ENCODE measurements around the gene CCDC192. TPM values are rescaled to one million over a fixed set of nuclear protein-coding genes. Genes with fewer than 3 reads are reported as not detected.

CCDC192 gene
- total RNA-seq, 2 donors from 2014 or later, result not detected

- Histone ChIP-seq H3K4me1 (ENCODE audit: control insufficient read depth in 1 of 2, low read depth in 2 of 2) (no peaks in the 10 kb centered on the region), H3K4me3 (no peak overlapping the region), H3K27me3 (replicated peaks; ENCODE audit: insufficient read depth) (no peaks in the 10 kb centered on the region), H3K36me3 (no peaks in the 10 kb centered on the region), H3K9me3 (no peaks in the 10 kb centered on the region), H3K27ac (no peak overlapping the region)
- DNase-seq (ENCODE audit: low spot score) (no peak), ATAC-seq (ENCODE audit: insufficient number of reproducible peaks, low FRiP score, low read depth) (no peak)
- TF ChIP-seq, protein P1, sequence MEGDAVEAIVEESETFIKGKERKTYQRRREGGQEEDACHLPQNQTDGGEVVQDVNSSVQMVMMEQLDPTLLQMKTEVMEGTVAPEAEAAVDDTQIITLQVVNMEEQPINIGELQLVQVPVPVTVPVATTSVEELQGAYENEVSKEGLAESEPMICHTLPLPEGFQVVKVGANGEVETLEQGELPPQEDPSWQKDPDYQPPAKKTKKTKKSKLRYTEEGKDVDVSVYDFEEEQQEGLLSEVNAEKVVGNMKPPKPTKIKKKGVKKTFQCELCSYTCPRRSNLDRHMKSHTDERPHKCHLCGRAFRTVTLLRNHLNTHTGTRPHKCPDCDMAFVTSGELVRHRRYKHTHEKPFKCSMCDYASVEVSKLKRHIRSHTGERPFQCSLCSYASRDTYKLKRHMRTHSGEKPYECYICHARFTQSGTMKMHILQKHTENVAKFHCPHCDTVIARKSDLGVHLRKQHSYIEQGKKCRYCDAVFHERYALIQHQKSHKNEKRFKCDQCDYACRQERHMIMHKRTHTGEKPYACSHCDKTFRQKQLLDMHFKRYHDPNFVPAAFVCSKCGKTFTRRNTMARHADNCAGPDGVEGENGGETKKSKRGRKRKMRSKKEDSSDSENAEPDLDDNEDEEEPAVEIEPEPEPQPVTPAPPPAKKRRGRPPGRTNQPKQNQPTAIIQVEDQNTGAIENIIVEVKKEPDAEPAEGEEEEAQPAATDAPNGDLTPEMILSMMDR (IDR thresholded peaks at IDR 0.05), result no peak
Measured at GRCh38 chr5:127757576-127757975, 54.4 kb downstream of the CCDC192 start.

- H3K9me3 ChIP-seq, result no peaks in the 10 kb centered on the region
- no peak overlapping the region for H3K27ac ChIP-seq
- DNase-seq (ENCODE audit: low spot score) (no peak), ATAC-seq (ENCODE audit: insufficient number of reproducible peaks, low FRiP score, low read depth) (no peak)
- TF ChIP-seq, protein P1 (IDR thresholded peaks at IDR 0.05), result no peak
- H3K4me1 ChIP-seq (ENCODE audit: control insufficient read depth in 1 of 2, low read depth in 2 of 2), result no peaks in the 10 kb centered on the region
- H3K27me3 ChIP-seq (replicated peaks; ENCODE audit: insufficient read depth), result no peaks in the 10 kb centered on the region
- no peak overlapping the region for H3K4me3 ChIP-seq
- H3K36me3 ChIP-seq, result no peaks in the 10 kb centered on the region
Measured at GRCh38 chr5:127758766-127759283, 55.6 kb downstream of the CCDC192 start.

GRCh38 chr5:127761869-127762268, 58.7 kb downstream of the CCDC192 start:
- no peak overlapping the region for H3K27ac ChIP-seq
- TF ChIP-seq, protein P1 (IDR thresholded peaks at IDR 0.05), result no peak

DNA sequence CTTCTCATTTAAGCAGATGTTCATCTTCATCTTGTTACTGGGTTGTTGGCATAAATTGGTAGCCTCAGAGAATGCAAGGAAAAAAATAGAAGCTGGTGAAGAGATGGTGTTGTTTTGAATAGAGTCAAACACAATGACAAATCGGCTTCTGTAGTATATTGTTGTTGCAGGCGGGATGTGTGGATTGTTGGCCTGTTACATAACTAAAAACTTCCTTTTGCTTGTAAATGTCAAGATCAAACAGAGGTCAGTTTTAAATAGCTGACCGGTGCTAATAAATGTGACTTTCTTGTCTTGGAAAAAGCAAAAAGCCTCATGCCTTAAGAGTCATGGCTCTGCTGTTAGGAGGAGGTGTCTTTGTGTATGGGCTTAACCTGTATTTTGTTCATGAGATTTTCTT, 59.2 kb downstream of the CCDC192 start:
- TF ChIP-seq, protein P1 (IDR thresholded peaks at IDR 0.05), result no peak
- ATAC-seq (ENCODE audit: insufficient number of reproducible peaks, low FRiP score, low read depth), result no peak
- H3K36me3 ChIP-seq, result no peaks in the 10 kb centered on the region
- H3K4me1 ChIP-seq (ENCODE audit: control insufficient read depth in 1 of 2, low read depth in 2 of 2), result no peaks in the 10 kb centered on the region
- H3K27me3 ChIP-seq (replicated peaks; ENCODE audit: insufficient read depth), result no peaks in the 10 kb centered on the region
- no peak overlapping the region for H3K27ac ChIP-seq
- no peaks in the 10 kb centered on the region for H3K9me3 ChIP-seq
- no peak for DNase-seq (ENCODE audit: low spot score)
- no peak overlapping the region for H3K4me3 ChIP-seq

More at GRCh38 chr5:127761869-127762268, 58.7 kb downstream of the CCDC192 start:
- H3K9me3 ChIP-seq, result no peaks in the 10 kb centered on the region
- no peak for DNase-seq (ENCODE audit: low spot score)
- no peaks in the 10 kb centered on the region for H3K27me3 ChIP-seq (replicated peaks; ENCODE audit: insufficient read depth)
- H3K36me3 ChIP-seq, result no peaks in the 10 kb centered on the region
- no peaks in the 10 kb centered on the region for H3K4me1 ChIP-seq (ENCODE audit: control insufficient read depth in 1 of 2, low read depth in 2 of 2)
- no peak for ATAC-seq (ENCODE audit: insufficient number of reproducible peaks, low FRiP score, low read depth)
- H3K4me3 ChIP-seq, result no peak overlapping the region

GRCh38 chr5:127766676-127767335, 63.6 kb downstream of the CCDC192 start:
- H3K4me3 ChIP-seq, result no peak overlapping the region
- no peak for ATAC-seq (ENCODE audit: insufficient number of reproducible peaks, low FRiP score, low read depth)

More at GRCh38 chr5:127766676-127767335, 63.6 kb downstream of the CCDC192 start:
- H3K27ac ChIP-seq, result no peak overlapping the region
- TF ChIP-seq, protein P1 (IDR thresholded peaks at IDR 0.05), result no peak
- H3K36me3 ChIP-seq, result no peaks in the 10 kb centered on the region
- DNase-seq (ENCODE audit: low spot score), result no peak
- H3K4me1 ChIP-seq (ENCODE audit: control insufficient read depth in 1 of 2, low read depth in 2 of 2), result no peaks in the 10 kb centered on the region
- H3K27me3 ChIP-seq (replicated peaks; ENCODE audit: insufficient read depth), result no peaks in the 10 kb centered on the region
- H3K9me3 ChIP-seq, result no peaks in the 10 kb centered on the region
